Measurements from ENCODE around the gene TBX5. TPM values are rescaled to one million over a fixed set of nuclear protein-coding genes. Genes with fewer than 3 reads are reported as not detected.

The TBX5 gene
- polyA plus RNA-seq, 1 donor (not counting 4 experiments of a cell fraction or from before 2014, with no cell fraction given), result not detected

- no peak overlapping the region for H3K27ac ChIP-seq (ENCODE audit: control insufficient read depth, insufficient read depth, low read length)
- H3K79me2 ChIP-seq (ENCODE audit: control insufficient read depth, insufficient read depth, low read length), result no peaks in the 10 kb centered on the region
- H3K4me1 ChIP-seq (ENCODE audit: control insufficient read depth, extremely low read depth, insufficient read depth, low read length), result no peaks in the 10 kb centered on the region
- TF ChIP-seq CTCF (optimal IDR thresholded peaks at IDR 0.05 in 1 of 3, IDR thresholded peaks at IDR 0.05 in 1 of 3, conservative IDR thresholded peaks at IDR 0.05 in 1 of 3; ENCODE audit: extremely low read depth in 1 of 3, insufficient read depth in 2 of 3, low read length in 3 of 3), result no peak
- TF ChIP-seq EZH2 (IDR thresholded peaks at IDR 0.05; ENCODE audit: low read length), result no peak
- no peak overlapping the region for H3K9ac ChIP-seq (ENCODE audit: control insufficient read depth, extremely low read depth, insufficient read depth, low read length)
- H3K9me1 ChIP-seq (ENCODE audit: control insufficient read depth, extremely low read depth, insufficient read depth, low read length), result no peaks in the 10 kb centered on the region
- dilution Hi-C loops (cut with MboI; ENCODE audit: extremely low pct_ligation_motif_present, low sequenced_read_pairs), result no loop called here
- no peak for DNase-seq (ENCODE audit: low read depth, low spot score)
- no peaks in the 10 kb centered on the region for H3K36me3 ChIP-seq (ENCODE audit: control insufficient read depth in 2 of 2, extremely low read depth in 1 of 2, insufficient read depth in 2 of 2, low read length in 2 of 2)
- H2AFZ ChIP-seq (ENCODE audit: control insufficient read depth, low read length), result no peak overlapping the region
- H3K27me3 ChIP-seq (ENCODE audit: control insufficient read depth, extremely low read depth, insufficient read depth, low read length), result no peaks in the 10 kb centered on the region
- no peaks in the 10 kb centered on the region for H4K20me1 ChIP-seq (ENCODE audit: control insufficient read depth, extremely low read depth, insufficient read depth, low read length)
- no peak overlapping the region for H3K4me3 ChIP-seq (ENCODE audit: control insufficient read depth in 2 of 3, extremely low read depth in 1 of 3, insufficient read depth in 2 of 3, low read depth in 1 of 3, low read length in 3 of 3)
- FAIRE-seq, result no peak
- no peaks in the 10 kb centered on the region for H3K9me3 ChIP-seq (ENCODE audit: control insufficient read depth, low read depth, low read length)
- no peak overlapping the region for H3K4me2 ChIP-seq (ENCODE audit: control insufficient read depth, extremely low read depth, insufficient read depth, low read depth, low read length)
Measured at GRCh38 chr12:114431902-114432301, 26.0 kb upstream of the TBX5 start.

GRCh38 chr12:114430306-114430705 is 24.4 kb upstream of the TBX5 start:
- H3K4me2 ChIP-seq (ENCODE audit: control insufficient read depth, extremely low read depth, insufficient read depth, low read depth, low read length), result no peak overlapping the region
- H4K20me1 ChIP-seq (ENCODE audit: control insufficient read depth, extremely low read depth, insufficient read depth, low read length), result no peaks in the 10 kb centered on the region
- TF ChIP-seq CTCF (optimal IDR thresholded peaks at IDR 0.05 in 1 of 3, IDR thresholded peaks at IDR 0.05 in 1 of 3, conservative IDR thresholded peaks at IDR 0.05 in 1 of 3; ENCODE audit: extremely low read depth in 1 of 3, insufficient read depth in 2 of 3, low read length in 3 of 3) (no peak), EZH2 (IDR thresholded peaks at IDR 0.05; ENCODE audit: low read length) (no peak)
- no peak overlapping the region for H3K4me3 ChIP-seq (ENCODE audit: control insufficient read depth in 2 of 3, extremely low read depth in 1 of 3, insufficient read depth in 2 of 3, low read depth in 1 of 3, low read length in 3 of 3)
- H3K27ac ChIP-seq (ENCODE audit: control insufficient read depth, insufficient read depth, low read length), result no peak overlapping the region
- H3K79me2 ChIP-seq (ENCODE audit: control insufficient read depth, insufficient read depth, low read length), result no peaks in the 10 kb centered on the region
- no peaks in the 10 kb centered on the region for H3K9me3 ChIP-seq (ENCODE audit: control insufficient read depth, low read depth, low read length)
- H3K9me1 ChIP-seq (ENCODE audit: control insufficient read depth, extremely low read depth, insufficient read depth, low read length), result no peaks in the 10 kb centered on the region
- dilution Hi-C loops (cut with MboI; ENCODE audit: extremely low pct_ligation_motif_present, low sequenced_read_pairs), result no loop called here
- no peak for FAIRE-seq
- no peaks in the 10 kb centered on the region for H3K4me1 ChIP-seq (ENCODE audit: control insufficient read depth, extremely low read depth, insufficient read depth, low read length)
- no peak for DNase-seq (ENCODE audit: low read depth, low spot score)
- H2AFZ ChIP-seq (ENCODE audit: control insufficient read depth, low read length), result no peak overlapping the region
- no peaks in the 10 kb centered on the region for H3K36me3 ChIP-seq (ENCODE audit: control insufficient read depth in 2 of 2, extremely low read depth in 1 of 2, insufficient read depth in 2 of 2, low read length in 2 of 2)
- H3K27me3 ChIP-seq (ENCODE audit: control insufficient read depth, extremely low read depth, insufficient read depth, low read length), result no peaks in the 10 kb centered on the region
- no peak overlapping the region for H3K9ac ChIP-seq (ENCODE audit: control insufficient read depth, extremely low read depth, insufficient read depth, low read length)
